AG09309 (cell line): ENCODE measurements around the gene SLC44A3.

Source experiments
- DNase-seq: peaks from one replicate; pipeline ENCODE4 v3.0.0-alpha.2; 2010; ENCODE audit warnings: low read depth
- H3K4me3 ChIP-seq: 2 replicates; pipeline ENCODE4 v1.5.1; 2011; ENCODE audit warnings: mild to moderate bottlenecking, low read depth, low read length, moderate library complexity; ENCODE audit not compliant: control insufficient read depth
- CTCF ChIP-seq: IDR thresholded peaks from 2 replicates; pipeline ENCODE4 v1.5.1; 2011; ENCODE audit warnings: mild to moderate bottlenecking, low read depth, low read length, inconsistent platforms; ENCODE audit not compliant: insufficient read depth, control insufficient read depth; ENCODE audit errors: missing control alignments

SLC44A3 gene

GRCh38 chr1:94878329-94878728 lies 58.2 kb downstream of the SLC44A3 start:
- no peak for TF ChIP-seq CTCF
- no peak overlapping the region for H3K4me3 ChIP-seq
- no peak for DNase-seq

- H3K4me3 ChIP-seq: no peak overlapping the region
- no peak for TF ChIP-seq CTCF
- DNase-seq: no peak
These were observed 63.5 kb downstream of the SLC44A3 start for GRCh38 chr1:94883691-94884090.

- TF ChIP-seq CTCF: no peak
- H3K4me3 ChIP-seq: no peak overlapping the region
These were observed 63.9 kb downstream of the SLC44A3 start for GRCh38 chr1:94884106-94884505.

GRCh38 chr1:94884507-94884906 lies 64.3 kb downstream of the SLC44A3 start:
- H3K4me3 ChIP-seq: no peak overlapping the region
- TF ChIP-seq CTCF: no peak
- DNase-seq: no peak

More at GRCh38 chr1:94884106-94884505, 63.9 kb downstream of the SLC44A3 start:
- DNase-seq: no peak

GRCh38 chr1:94886361-94886760 lies 66.2 kb downstream of the SLC44A3 start:
- no peak for DNase-seq
- H3K4me3 ChIP-seq: no peak overlapping the region
- no peak for TF ChIP-seq CTCF

GRCh38 chr1:94887106-94887505 lies 66.9 kb downstream of the SLC44A3 start:
- H3K4me3 ChIP-seq: no peak overlapping the region
- TF ChIP-seq CTCF: no peak
- no peak for DNase-seq

- H3K4me3 ChIP-seq: no peak overlapping the region
- no peak for TF ChIP-seq CTCF
- DNase-seq: no peak
These were observed 67.5 kb downstream of the SLC44A3 start for GRCh38 chr1:94887603-94888171.
